Measurements from ENCODE around the gene GYG2.

DNA sequence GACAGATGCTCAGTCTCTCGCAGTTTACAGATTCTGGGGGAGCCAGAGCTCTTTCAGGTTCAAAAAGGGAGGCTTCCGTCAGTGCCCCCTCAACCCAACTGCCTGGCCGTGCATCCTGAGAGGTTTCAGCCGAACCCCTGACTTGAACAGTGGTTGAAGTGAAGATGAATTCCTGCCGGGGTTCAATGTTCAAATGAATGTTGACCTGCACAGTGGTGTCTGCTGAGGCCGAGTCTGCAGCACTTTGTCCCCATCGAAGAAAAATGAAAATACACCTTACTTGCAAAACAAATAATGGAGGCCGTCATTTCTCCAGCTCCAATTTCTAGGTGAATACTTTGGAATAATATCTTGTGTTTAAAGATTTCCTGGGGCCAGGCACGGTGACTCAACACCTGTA, 33.7 kb downstream of the GYG2 start:
- TF ChIP-seq YY1 (IDR thresholded peaks at IDR 0.05; ENCODE audit: insufficient read depth, insufficient read length) (no peak), ZNF274 (IDR thresholded peaks at IDR 0.05; ENCODE audit: low read depth, low read length) (no peak), SUZ12 (IDR thresholded peaks at IDR 0.05; ENCODE audit: extremely low read depth, insufficient read depth, insufficient read length) (no peak)

Data from NT2/D1 (cell line).